GM20000 (cell line): ENCODE data around the gene CRY1.

Experiments used
- DNase-seq: peaks from one replicate; pipeline ENCODE4 v3.0.0; 2012; ENCODE audit warnings: low spot score
- CTCF ChIP-seq: IDR thresholded peaks from 2 replicates; pipeline ENCODE4 v1.5.1; 2012; ENCODE audit warnings: mild to moderate bottlenecking, control low read depth; ENCODE audit errors: extremely low read depth, missing control alignments

Gene CRY1

GRCh38 chr12:106950591-106950990 lies 142.8 kb downstream of the CRY1 start:
- no peak for TF ChIP-seq CTCF
- no peak for DNase-seq

DNA sequence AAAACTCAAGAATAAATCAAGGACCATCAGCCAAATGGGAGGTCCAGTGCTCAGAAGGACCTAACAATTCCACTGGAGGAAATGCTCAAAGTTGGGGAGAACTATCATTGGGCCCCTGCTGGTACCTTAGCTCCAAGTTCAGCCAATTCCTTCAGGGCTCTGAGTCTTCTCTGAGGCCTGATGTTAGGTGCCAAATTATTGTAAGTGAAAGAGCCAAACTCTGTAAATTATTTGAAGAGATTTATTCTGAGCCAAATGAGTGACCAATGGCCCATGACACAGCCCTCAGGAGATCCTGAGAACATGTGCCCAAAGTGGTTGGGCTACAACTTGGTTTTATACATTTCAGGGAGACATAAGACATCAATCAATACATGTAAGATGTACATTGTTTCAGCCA lies 145.9 kb downstream of the CRY1 start:
- DNase-seq, result no peak
- no peak for TF ChIP-seq CTCF

DNA sequence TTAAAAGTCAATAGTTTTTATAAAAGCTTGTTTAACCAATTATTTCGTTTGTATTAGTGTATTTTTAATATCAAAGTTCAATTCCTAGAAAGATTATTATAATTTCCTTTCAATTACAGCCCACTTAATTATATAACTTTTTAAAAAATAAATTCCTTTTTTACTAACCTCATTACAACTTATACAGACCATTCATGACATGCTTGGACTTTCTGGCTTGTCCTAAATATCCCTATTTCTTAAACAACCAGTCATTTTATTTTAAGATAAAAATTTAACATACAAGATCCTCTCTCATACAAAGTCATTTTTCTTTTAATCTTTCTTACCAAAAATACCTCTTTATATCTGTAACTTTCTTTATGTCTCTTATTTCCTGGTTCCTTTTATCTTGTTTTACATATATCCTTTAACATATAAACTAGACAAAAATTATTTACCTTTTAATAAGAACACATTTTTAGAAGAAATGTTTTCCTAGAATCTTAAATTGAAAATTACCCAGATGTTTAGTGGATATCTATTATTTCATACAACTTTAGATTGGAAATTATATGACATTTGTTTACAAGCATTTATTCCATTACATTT lies 148.0 kb downstream of the CRY1 start:
- no peak for TF ChIP-seq CTCF
- DNase-seq, result no peak

- no peak for TF ChIP-seq CTCF
These were observed 150.6 kb downstream of the CRY1 start for GRCh38 chr12:106942775-106943174.

DNA sequence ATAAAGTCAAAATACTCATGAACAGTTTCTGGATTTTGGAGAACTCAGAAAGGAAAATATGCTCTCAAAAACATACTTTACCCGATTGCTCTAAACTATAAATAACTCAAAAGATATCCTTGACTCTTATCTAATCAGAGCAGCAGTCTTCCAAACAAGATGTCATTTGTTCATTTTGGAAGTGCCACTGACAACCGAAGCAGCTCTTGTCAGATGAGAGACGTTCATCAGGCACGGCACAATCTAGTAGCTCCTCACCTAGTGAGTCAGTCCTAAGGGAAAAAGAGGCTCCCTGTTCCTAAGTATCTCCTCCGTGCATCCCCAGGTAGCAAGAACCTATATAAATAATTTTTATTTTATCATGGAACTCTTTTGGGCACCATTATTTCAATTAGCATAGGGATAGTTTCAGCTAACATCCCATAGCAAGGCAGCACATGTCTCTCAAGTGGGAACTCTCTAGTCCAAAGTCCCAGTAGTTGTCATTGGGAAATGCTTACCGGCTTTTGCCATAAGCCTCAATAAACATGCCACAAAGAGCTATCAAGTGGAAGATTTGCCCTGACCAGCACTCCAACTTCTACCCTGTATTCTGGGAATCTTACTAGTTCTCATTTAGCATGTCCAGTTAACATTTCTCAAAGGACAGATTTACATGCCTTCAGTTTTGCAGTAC lies 151.7 kb downstream of the CRY1 start:
- TF ChIP-seq CTCF, result no peak
- no peak for DNase-seq

More at GRCh38 chr12:106942775-106943174, 150.6 kb downstream of the CRY1 start:
- DNase-seq, result no peak
